Stimulated activated CD8-positive, alpha-beta memory T cell treated with anti-CD3 and anti-CD28 coated beads, Interleukin-15, amount 100 ng/mL, for 24 hours (primary cell): ENCODE data around the gene VASP.
"Not testable (repeated sequence)": the region's sequence is repeated elsewhere in the genome, so short reads cannot be mapped to it uniquely, and the experiment has no call there.

Experiments
- DNase-seq: peaks from one replicate; pipeline ENCODE4 v3.0.0-alpha.2; 2020; ENCODE audit warnings: low read depth

The VASP gene

DNA sequence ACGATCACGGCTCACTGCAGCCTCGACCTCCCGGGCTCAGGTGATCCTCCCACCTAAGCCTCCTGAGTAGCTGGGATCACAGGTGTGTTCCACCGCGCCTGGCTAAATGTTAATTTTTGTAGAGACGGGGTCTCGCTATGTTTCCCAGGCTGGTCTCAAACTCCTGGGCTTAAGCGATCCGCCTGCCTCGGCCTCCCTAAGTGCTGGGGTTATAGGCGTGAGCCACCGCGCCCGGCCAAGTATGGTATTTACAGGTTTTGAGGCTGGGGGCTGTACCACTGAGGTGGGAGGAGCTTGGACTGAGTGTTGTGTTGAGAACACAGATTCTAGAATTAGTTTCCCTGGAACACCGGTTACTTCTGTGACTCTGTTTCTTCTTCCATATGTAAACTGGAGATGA lies 9.5 kb upstream of the VASP start:
- no peak for DNase-seq

DNA sequence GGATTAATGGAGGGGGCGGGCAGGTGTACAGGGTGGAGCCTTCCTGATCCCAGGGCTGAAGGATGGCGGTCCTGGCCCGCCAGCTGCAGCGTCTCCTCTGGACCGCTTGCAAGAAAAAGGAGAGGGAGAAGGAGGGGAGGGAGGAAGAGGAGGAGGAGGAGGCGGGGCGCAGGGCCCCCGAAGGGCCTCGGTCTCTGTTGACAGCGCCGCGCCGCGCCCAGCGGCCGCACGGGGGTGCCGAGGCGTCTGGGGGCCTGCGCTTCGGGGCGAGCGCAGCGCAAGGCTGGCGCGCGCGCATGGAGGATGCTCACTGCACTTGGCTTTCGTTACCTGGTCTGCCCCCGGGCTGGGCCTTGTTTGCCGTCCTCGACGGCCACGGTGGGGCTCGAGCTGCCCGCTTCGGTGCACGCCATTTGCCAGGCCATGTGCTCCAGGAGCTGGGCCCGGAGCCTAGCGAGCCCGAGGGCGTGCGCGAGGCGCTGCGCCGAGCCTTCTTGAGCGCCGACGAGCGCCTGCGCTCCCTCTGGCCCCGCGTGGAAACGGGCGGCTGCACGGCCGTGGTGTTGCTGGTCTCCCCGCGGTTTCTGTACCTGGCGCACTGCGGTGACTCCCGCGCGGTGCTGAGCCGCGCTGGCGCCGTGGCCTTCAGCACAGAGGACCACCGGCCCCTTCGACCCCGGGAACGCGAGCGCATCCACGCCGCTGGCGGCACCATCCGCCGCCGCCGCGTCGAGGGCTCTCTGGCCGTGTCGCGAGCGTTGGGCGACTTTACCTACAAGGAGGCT lies 8.7 kb upstream of the VASP start, which contains the start of gene PPM1N:
PPM1N (plus strand) TSS at position 33 of the 785 bp plus-strand sequence; CDS start at position 63, 30 bp downstream.
- no peak for DNase-seq

- no peak for DNase-seq
These were observed 7.8 kb upstream of the VASP start for GRCh38 chr19:45499196-45500180.

- DNase-seq = no peak
These were observed 6.2 kb upstream of the VASP start for GRCh38 chr19:45500918-45501729.

DNA sequence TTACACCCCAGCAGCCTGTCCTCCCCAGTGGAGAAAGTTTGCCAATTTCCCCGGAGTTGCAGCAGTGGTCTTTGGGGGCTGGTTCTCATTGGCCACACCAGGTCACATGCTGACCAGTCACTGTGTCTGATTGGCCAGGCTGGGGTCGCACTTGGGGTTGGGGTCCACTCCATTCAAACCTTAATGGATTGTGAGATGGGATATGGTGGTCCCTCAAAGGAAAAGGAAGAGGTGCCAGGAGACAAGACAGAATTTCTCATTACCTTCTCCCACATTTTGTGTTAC lies 5.6 kb upstream of the VASP start:
- no peak for DNase-seq

GRCh38 chr19:45502111-45502510 lies 5.2 kb upstream of the VASP start:
- no peak for DNase-seq

GRCh38 chr19:45503909-45504308 lies 3.4 kb upstream of the VASP start:
- DNase-seq = no peak

- no peak for DNase-seq
These were observed 1.9 kb upstream of the VASP start for GRCh38 chr19:45505151-45505995.

DNA sequence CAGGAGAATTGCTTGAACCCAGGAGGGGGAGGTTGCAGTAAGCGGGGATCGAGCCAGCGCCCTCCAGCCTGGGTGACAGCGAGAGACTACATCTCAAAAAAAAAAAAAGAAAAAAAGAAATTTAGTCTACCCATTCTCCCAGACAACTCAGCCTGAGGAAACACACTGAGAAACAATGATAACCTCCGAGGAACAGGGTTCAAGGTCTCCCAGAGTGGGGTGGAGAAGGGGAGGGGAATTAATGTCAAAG lies 1.4 kb upstream of the VASP start:
- no peak for DNase-seq

- peak; percentile 99 for DNase-seq
These were observed 862 bp upstream of the VASP start for GRCh38 chr19:45506246-45506988.

DNA sequence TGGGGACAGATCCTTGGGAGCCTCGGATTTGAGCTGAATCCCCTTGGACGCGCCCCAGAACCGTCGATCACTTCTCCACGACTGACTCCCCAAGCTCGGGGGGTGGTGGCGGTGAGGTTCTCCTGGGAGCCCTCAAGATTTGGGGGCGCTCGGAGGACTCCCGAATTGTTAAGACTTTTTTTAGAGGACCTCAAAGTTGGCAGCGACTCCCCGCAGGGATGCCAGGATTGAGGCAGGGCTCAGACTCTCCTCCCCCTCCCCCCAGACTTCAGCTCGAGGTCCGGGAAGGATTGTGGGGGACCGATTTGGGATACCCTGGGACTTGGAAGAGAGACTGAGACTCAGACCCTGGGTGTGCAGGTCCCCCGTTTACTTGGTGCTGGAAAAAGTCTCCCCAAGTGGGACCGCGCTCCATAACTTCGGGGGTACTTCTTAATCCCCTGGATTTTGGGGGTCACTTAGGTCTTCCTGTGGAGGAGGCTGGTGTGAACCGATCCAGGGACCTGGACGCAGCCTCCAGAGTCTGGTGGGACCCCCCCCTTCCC lies 665 bp downstream of the VASP start:
- no peak for DNase-seq

GRCh38 chr19:45508417-45508860 lies 1.2 kb downstream of the VASP start:
- DNase-seq = no peak

- no peak for DNase-seq
These were observed 1.8 kb downstream of the VASP start for GRCh38 chr19:45508861-45509691.

DNA sequence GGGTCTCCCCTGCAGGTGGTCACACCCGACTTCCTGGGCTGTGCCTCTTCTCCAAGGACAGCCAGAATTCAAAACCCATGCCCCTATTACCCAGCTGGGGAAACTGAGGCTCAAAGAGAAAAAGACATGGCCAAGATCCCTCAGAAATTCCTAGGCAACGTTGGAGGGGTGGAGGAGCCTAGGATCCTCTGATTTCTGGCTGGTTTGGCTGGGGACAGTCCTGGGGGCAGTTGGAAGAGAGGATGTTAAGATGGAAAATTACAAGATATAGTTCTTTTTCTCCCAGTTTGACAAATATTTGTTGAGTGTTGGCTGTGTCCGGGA lies 2.4 kb downstream of the VASP start:
- no peak for DNase-seq

DNA sequence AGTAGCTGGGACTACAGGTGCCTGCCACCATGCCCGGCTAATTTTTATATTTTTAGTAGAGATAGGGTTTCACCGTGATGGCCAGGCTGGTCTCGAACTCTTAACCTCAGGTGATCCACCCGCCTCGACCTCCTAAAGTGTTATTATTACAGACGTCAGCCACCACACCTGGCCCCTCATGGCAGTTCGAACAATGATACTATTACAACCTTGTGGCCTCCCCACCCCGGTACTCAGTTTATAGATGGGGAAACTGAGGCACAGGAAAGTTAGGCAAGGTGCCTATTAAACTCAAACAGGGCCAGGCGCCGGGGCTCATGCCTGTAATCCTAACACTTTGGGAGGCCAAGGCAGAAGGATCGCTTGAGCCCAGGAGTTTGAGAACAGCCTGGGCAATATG lies 3.1 kb downstream of the VASP start:
- DNase-seq = not testable (repeated sequence)

DNA sequence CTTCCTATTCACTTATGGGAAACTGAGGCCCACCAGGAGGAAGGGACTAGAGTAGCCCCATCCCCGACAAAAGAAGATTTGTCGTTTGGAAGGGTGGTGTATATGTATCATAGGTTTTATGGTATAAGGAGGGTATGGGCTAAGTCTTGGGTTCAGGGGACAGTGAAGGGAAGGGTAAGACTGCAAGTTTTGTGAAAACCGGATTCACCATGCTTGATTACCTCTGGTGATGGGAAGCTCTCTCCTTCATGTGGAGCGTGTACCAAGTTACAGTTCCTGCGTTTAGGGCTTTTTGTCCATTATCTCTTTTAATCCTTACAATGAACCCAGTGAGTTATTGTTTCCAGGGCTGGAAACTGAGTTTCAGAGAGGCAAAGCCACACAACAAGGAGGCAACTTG lies 3.8 kb downstream of the VASP start:
- DNase-seq = no peak

DNA sequence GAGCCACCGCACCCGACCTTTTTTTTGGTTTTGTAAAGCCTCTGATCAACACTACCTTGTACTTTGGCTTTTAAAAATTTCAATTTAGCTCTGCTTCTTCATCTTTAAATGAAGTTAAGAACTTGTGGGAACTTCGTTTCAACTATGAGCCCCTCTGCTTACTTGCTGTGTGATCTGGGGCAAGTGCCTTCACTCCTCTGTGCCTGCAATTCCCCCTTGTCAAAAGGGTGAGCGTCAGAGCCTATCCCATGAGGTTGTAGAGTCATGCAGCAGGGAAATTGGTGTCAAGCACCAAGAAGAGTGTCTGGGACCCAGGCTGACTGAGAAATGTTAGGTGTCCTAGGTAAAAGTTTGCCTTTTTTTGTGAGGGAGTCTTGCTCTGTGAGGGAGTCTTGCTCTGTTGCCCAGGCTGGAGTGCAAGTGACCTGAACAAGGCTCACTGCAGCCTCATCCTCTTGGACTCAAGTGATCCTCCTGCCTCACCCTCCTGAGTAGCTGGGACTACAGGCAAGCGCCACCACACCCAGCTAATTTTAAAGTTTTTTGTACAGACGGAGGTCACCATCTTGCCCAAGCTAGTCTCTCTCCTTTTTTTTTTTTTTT lies 5.7 kb downstream of the VASP start:
- DNase-seq = no peak

- DNase-seq = no peak
These were observed 7.2 kb downstream of the VASP start for GRCh38 chr19:45514376-45515051.

DNA sequence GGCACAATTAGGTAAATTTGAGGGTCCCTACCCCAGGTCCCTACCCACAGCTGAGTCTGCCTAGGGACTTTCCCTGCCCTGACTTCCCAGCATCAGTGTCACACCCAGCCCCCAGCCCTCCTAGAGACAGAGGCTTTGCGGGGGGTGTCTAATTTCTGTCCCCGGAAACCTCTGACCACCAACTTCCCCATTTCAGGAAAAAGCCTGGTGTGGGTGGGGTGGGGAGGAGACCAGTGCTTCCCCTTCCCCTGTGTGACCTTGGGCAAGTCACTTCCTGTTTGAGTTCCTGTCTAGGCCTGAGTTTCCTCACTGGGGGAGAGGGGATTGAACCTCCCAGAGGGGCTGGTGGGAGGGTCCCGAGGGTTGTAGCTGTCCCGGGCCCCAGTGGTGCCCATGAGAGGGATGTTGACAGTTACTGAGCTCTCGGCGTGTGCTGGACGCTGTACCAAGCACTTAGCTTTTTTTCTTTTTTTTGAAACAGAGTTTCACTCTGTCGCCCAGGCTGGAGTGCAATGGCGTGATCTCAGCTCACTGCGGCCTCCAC lies 7.9 kb downstream of the VASP start:
- DNase-seq = no peak
